Immature natural killer cell (primary cell): ENCODE results near the gene MORC4. TPM values are rescaled to one million over a fixed set of nuclear protein-coding genes. Genes with fewer than 3 reads are reported as not detected.
A peak's percentile ranks its signal among the peaks of the same experiment; 100 is the strongest.

ENCODE experiments used
- DNase-seq, 3 donors: peaks; one replicate each; pipeline ENCODE4 v3.0.0; 2022; ENCODE audit warnings: mixed read lengths in 1 of 3
- H3K27ac Mint-ChIP-seq, 6 donors: one replicate each; pipeline ENCODE4 v1.8.0; 2020; ENCODE audit warnings: mixed read lengths in 6 of 6, mild to moderate bottlenecking in 5 of 6, inconsistent platforms in 4 of 6, moderate library complexity in 3 of 6
- H3K27me3 Mint-ChIP-seq, 3 donors: one replicate each; pipeline ENCODE4 v1.8.0; 2020 to 2021; ENCODE audit warnings: low read depth in 3 of 3, mild to moderate bottlenecking in 3 of 3, mixed read lengths in 3 of 3, moderate library complexity in 3 of 3, inconsistent platforms in 1 of 3
- H3K36me3 Mint-ChIP-seq, 3 donors: one replicate each; pipeline ENCODE4 v1.8.0; 2020; ENCODE audit warnings: mixed read lengths in 3 of 3, inconsistent platforms in 2 of 3, mild to moderate bottlenecking in 2 of 3
- H3K4me1 Mint-ChIP-seq, 2 donors: one replicate each; pipeline ENCODE4 v1.8.0; 2020; ENCODE audit warnings: inconsistent platforms in 2 of 2, mild to moderate bottlenecking in 2 of 2, mixed read lengths in 2 of 2, moderate library complexity in 1 of 2
- H3K4me3 Mint-ChIP-seq, 5 donors: one replicate each; pipeline ENCODE4 v1.8.0; 2020; ENCODE audit warnings: mild to moderate bottlenecking in 5 of 5, mixed read lengths in 5 of 5, inconsistent platforms in 3 of 5, moderate library complexity in 3 of 5
- H3K9me3 Mint-ChIP-seq, 6 donors: one replicate each; pipeline ENCODE4 v1.8.0; 2020; ENCODE audit warnings: mild to moderate bottlenecking in 6 of 6, mixed read lengths in 6 of 6, inconsistent platforms in 4 of 6, moderate library complexity in 3 of 6
- polyA plus RNA-seq, 3 donors: library from polyadenylated mRNA; unstranded; fragments of 300-500 nt; fragmentation: Illumina TruSeq; gene quantifications; one replicate each; pipeline ENCODE4 v1.2.3, GENCODE V29; 2021

Gene MORC4
- polyA plus RNA-seq, 3 donors from 2014 or later, result 2.3 to 2.9 (median 2.5) TPM

DNA sequence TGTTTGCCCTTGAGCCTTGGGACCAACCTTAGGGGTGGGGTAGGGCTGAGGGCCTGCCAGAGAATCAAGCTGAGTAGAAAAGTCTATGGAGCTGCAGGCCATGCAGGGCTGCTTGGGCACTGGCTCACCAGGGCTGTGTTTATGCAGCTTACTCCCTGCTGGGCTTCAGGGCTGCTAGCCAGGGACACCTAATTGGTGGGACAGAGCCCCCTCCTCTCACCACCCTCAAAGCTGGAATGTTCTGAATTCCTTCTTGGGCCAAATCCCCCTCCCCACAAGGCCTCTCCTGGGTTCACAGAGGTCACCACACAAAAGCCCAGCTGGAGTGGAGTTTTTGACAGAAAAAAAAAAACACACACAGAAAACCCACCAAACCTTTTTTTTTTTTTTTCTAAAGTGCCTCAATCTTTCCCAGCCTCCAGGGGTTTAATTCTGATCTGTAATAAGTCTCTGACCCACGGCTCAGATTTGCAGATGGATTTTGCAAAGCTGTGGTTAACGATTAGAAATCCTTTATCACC is 80.0 kb downstream of the MORC4 start, which contains the start of gene CLDN2:
Gene CLDN2 (plus strand): TSS at position 471 of the 521 bp plus-strand sequence. CDS start 7,827 bp downstream, outside the sequence.
- peaks cover 0 to 4% (median 0%) of the 10 kb centered on the region in 6 donors for H3K9me3 Mint-ChIP-seq
- no peak for DNase-seq
- H3K4me1 Mint-ChIP-seq, result peaks cover 6 to 8% of the 10 kb centered on the region in 2 donors
- H3K27ac Mint-ChIP-seq, result no peak within 1 kb of the TSS
- H3K4me3 Mint-ChIP-seq, result no peak within 1 kb of the TSS
- peaks cover 0 to 9% (median 4%) of the 10 kb centered on the region in 3 donors for H3K27me3 Mint-ChIP-seq
- H3K36me3 Mint-ChIP-seq, result no peaks in the 10 kb centered on the region

DNA sequence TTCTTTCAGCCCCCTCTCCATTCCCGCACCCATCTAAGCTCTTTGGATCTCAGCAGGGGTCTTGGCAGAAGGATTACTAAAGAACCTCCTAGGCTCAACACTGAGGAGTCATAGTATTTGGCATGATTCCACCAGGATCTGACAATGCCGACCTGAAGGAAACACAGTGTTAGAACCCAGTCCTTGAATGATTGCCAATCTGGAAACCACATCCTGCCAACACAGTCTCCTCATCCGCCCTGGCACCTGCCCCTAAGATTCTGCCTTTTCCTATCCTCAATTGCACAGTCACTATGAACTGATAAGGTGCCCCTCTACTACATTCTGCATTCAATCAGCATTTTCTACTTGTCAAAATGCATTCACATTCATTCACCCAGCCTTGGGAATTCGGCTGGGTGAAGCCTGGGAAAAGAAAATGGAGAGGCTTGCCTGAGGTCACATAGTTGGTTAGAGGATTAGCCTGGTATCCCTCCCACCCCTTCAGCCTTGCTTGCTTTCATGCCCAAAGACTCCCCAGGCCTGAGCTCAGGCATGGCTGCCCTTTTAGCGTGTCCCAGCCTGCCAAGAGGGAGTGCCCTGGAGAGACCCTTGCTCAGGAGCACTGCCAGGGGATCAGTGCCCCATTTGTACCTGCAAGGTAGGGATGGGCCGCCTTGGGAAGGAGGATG is 82.0 kb downstream of the MORC4 start:
- H3K36me3 Mint-ChIP-seq, result no peaks in the 10 kb centered on the region
- no peak overlapping the region for H3K4me3 Mint-ChIP-seq
- no peak for DNase-seq
- peaks cover 6 to 8% of the 10 kb centered on the region in 2 donors for H3K4me1 Mint-ChIP-seq
- H3K9me3 Mint-ChIP-seq, result peaks cover 0 to 4% (median 0%) of the 10 kb centered on the region in 6 donors
- no peak overlapping the region for H3K27ac Mint-ChIP-seq
- H3K27me3 Mint-ChIP-seq, result peaks cover 0 to 13% (median 4%) of the 10 kb centered on the region in 3 donors

DNA sequence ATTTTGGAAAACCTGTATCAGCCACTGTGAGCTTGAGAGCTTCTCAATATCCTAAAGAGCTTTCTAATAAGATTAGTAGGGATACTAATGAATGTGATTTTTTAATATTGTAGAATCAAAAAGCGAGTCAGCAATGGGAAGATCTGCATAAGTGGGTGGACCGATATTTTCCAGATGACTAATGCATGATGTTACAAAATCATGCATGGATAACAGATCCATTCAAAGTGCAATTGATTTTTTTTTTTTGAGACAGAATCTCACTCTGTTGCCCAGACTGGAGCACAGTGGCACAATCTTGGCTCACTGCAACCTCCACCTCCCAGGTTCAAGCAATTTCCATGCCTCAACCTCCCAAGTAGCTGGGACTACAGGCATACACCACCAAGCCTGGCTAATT is 87.1 kb downstream of the MORC4 start:
- no peak for DNase-seq
- no peak overlapping the region for H3K4me3 Mint-ChIP-seq
- peaks cover 2 to 22% (median 6%) of the 10 kb centered on the region in 3 donors for H3K27me3 Mint-ChIP-seq
- H3K27ac Mint-ChIP-seq, result no peak overlapping the region
- H3K4me1 Mint-ChIP-seq, result peaks cover 3 to 5% of the 10 kb centered on the region in 2 donors
- peaks cover 0 to 4% (median 0%) of the 10 kb centered on the region in 6 donors for H3K9me3 Mint-ChIP-seq
- no peaks in the 10 kb centered on the region for H3K36me3 Mint-ChIP-seq

DNA sequence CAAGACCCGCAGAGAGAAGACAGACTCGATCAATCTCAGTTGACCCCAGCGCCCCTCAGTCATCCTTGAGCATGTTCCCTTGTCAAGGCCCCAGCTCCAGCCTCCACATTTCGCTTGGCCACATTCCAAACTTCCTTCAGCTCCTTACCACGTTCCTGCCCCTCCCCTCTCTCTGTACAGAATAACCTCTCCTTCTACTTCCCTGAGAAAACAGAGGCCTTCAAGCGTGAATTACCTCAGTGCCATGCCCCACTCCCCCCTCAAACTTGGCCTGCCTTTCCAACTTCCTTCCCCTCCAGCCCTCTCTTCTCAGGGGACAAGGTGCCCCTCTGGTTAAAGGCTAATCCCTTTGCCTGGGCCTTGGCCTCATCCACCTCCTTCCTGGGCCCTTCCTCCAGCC is 93.7 kb downstream of the MORC4 start:
- DNase-seq, result no peak
- Mint-ChIP-seq H3K4me3 (no peak overlapping the region), H3K27ac (no peak overlapping the region), H3K36me3 (no peaks in the 10 kb centered on the region), H3K9me3 (no peaks in the 10 kb centered on the region), H3K27me3 (peaks cover 0 to 7% (median 2%) of the 10 kb centered on the region in 3 donors), H3K4me1 (no peaks in the 10 kb centered on the region)

DNA sequence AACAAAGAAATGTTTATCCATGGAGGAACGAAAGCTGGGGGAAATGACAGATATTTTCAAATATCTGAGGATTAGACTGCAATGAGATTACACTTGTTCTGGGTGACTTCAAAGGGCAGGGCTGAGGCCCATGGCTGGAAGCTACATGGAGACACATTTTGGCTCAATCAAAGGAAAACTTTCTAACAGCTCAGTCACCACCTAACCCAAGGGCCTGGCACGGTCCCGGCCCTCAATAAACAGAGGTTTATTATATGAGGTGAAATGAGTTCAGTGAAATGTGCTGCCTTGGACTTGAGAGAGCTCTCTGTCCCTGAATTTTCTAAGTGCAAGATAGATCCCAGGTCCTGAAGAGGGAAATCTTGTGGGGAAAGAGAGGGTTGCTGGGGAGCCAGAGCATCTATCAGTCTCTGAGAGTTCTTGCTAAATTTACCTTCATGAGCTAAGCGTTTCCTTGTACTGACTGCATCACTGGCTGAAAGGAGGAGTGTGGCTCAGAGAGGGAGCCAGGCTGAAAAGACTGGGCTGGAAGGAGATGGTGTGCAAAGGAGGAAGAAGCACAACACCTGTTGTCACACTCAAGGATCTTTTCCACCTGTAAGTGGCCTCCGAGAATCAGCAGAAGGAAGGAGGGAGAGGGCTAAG is 94.8 kb downstream of the MORC4 start:
- Mint-ChIP-seq H3K27ac (no peak overlapping the region), H3K36me3 (no peaks in the 10 kb centered on the region), H3K27me3 (peaks cover 0 to 6% (median 3%) of the 10 kb centered on the region in 3 donors), H3K9me3 (no peaks in the 10 kb centered on the region), H3K4me1 (no peaks in the 10 kb centered on the region), H3K4me3 (no peak overlapping the region)
- DNase-seq, result no peak

DNA sequence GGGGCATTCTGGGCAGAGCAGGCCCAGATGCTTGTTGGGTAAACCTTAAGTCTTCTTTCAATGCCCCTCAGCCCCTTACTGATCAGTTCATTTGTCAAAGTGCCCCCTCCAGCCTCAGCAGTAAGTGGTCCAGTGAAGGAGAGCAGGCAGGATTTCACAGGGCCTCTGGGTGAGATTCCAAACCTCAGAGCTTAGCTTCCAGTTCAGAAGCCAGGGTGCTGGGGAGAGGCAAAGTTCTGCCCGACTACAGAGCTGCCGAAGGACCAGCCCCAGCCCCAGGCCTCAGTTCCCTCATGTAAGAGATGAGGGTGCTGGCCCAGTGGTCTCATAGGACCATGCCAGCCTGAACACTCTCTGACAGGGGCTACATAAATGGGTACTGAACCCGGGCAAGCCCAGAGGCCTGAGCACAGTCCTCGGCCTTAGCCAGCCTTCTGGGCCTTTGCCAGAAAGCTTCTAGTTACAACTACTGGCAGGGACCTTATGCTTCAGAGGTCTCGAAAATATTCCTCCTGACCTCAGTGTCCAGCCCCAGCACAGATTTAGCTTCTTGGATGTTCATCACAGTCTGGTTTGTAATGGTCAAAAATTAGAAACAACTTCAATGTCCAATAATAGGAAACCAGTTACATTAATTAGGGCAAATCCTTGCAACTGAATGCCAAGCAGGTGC is 96.0 kb downstream of the MORC4 start:
- Mint-ChIP-seq H3K27ac (no peak overlapping the region), H3K27me3 (peaks cover 0 to 5% (median 3%) of the 10 kb centered on the region in 3 donors), H3K4me3 (no peak overlapping the region), H3K4me1 (no peaks in the 10 kb centered on the region), H3K36me3 (no peaks in the 10 kb centered on the region), H3K9me3 (no peaks in the 10 kb centered on the region)
- DNase-seq, result no peak

DNA sequence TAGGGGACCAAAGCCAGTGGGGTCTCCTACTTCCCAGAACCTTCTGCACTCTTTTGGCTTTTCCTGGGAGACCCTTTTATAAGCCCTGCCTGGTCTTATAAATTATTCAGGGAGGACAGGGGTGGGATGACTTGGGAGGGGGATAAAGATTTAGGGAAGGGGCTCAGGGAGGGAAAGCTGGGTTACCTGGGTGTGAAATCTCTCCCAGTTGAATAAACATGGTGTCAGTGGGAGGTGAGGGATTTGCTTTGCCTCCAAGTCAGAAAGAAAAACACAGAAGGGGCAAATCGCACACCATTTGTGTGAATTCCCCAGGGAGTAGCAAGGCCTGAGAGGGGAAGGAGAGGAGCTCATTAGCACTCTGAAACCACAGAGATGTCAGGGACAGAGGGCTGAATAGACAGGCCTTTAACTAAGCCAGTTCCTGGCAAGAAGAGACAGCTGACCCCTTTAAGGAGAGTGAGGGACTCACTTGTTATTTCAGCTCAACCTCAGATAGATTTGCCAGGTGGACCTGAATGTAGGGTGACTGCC is 96.7 kb downstream of the MORC4 start, which contains the start of gene RIPPLY1:
Gene RIPPLY1 (minus strand): TSS at position 51 of the 534 bp plus-strand sequence. CDS start 54 bp downstream, outside the sequence.
- no peaks in the 10 kb centered on the region for H3K4me1 Mint-ChIP-seq
- no peaks in the 10 kb centered on the region for H3K36me3 Mint-ChIP-seq
- H3K4me3 Mint-ChIP-seq, result no peak within 1 kb of the TSS
- no peak for DNase-seq
- H3K27me3 Mint-ChIP-seq, result peaks cover 0 to 2% (median 1%) of the 10 kb centered on the region in 3 donors
- H3K9me3 Mint-ChIP-seq, result no peaks in the 10 kb centered on the region
- no peak within 1 kb of the TSS for H3K27ac Mint-ChIP-seq

DNA sequence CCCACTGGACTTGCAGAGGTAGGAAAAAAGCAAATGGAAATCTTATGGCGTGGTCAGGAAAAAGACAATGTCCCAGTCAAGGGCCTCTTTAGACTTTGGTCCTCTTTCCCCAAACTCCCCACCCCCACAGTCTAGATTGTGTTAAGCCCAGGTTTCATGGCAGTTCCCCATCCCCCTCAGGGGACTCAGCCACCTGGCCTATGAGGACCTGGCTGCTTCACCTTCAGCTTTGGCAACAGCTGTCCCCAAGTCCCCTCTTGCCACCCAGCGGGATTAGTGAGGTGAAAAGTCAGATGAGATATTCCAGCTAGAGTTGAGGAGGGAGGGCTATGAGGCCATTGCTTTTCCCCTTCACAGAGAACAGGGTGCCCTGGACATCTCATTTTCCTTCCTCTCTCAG is 97.3 kb downstream of the MORC4 start:
- no peak overlapping the region for H3K4me3 Mint-ChIP-seq
- H3K27ac Mint-ChIP-seq, result no peak overlapping the region
- H3K4me1 Mint-ChIP-seq, result no peaks in the 10 kb centered on the region
- H3K36me3 Mint-ChIP-seq, result no peaks in the 10 kb centered on the region
- H3K27me3 Mint-ChIP-seq, result peaks cover 0 to 2% (median 1%) of the 10 kb centered on the region in 3 donors
- no peak for DNase-seq
- no peaks in the 10 kb centered on the region for H3K9me3 Mint-ChIP-seq

DNA sequence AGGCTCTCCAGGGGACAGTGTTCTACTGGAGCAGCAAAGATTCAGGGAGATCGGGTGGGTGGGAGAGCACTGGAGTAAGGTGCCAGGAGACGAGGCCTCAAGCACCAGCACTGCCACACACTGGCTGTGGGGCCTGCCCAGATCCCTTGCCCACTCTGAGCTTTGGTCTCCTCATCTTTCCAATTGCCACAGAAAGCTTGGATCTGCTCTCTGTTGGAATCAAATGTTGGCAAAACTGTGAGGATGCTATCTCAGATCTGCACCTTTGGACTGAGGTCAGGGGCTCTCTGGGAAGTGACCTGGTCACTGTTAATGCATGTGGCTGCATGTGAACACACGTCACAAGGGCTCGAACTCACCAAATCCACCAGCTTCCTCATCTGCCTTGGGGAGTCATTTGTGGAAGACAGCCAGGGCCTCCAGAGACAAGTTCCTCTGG is 98.2 kb downstream of the MORC4 start:
- no peaks in the 10 kb centered on the region for H3K36me3 Mint-ChIP-seq
- H3K4me3 Mint-ChIP-seq, result no peak overlapping the region
- H3K27ac Mint-ChIP-seq, result no peak overlapping the region
- no peaks in the 10 kb centered on the region for H3K4me1 Mint-ChIP-seq
- DNase-seq, result no peak
- peaks cover 0 to 2% (median 1%) of the 10 kb centered on the region in 3 donors for H3K27me3 Mint-ChIP-seq
- H3K9me3 Mint-ChIP-seq, result no peaks in the 10 kb centered on the region

DNA sequence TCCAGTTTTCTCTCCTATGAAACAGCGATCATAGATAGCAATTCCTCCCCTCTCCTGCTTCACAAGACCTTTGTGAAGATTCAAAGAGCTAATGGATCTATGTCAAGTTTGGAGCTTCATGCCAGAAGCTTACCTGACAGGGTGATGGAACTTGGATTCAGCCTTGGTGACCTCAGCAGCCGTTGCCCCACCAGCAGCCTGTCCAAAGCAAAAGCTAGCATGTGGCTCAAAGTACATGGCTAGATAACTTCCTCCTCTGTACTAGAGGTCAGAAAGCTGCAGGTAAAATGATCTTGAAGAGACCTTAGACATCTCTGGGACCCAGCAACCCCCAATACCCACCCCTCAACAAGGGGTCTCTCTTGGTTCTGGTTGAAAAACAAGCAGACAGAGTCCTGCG is 98.7 kb downstream of the MORC4 start:
- Mint-ChIP-seq H3K4me3 (no peak overlapping the region), H3K27ac (no peak overlapping the region), H3K36me3 (no peaks in the 10 kb centered on the region), H3K4me1 (no peaks in the 10 kb centered on the region), H3K27me3 (peaks cover 1 to 2% (median 2%) of the 10 kb centered on the region in 3 donors), H3K9me3 (no peaks in the 10 kb centered on the region)
- no peak for DNase-seq

DNA sequence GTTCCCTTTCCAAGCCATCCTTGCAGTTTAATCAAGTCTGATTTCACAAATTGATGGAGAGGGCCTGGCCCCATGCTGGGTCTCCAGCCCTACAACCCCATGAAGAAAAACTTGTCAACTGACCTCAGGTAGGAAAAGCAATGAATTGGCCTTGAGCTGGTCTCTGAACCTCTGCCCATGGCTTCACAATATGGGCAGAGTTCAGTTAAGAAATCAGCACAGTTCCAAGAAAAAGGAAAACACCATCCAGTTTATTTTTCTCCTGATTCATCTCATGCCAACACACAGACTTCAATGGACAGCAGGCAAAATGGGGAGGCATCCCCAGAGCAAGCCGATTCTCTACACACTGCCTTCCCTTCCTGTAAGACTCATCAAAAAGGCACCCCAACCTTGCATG is 100.2 kb downstream of the MORC4 start:
- no peaks in the 10 kb centered on the region for H3K36me3 Mint-ChIP-seq
- no peaks in the 10 kb centered on the region for H3K4me1 Mint-ChIP-seq
- peaks cover 0 to 2% (median 1%) of the 10 kb centered on the region in 3 donors for H3K27me3 Mint-ChIP-seq
- H3K9me3 Mint-ChIP-seq, result peaks cover 0 to 2% (median 0%) of the 10 kb centered on the region in 6 donors
- no peak overlapping the region for H3K27ac Mint-ChIP-seq
- H3K4me3 Mint-ChIP-seq, result no peak overlapping the region
- DNase-seq, result no peak

DNA sequence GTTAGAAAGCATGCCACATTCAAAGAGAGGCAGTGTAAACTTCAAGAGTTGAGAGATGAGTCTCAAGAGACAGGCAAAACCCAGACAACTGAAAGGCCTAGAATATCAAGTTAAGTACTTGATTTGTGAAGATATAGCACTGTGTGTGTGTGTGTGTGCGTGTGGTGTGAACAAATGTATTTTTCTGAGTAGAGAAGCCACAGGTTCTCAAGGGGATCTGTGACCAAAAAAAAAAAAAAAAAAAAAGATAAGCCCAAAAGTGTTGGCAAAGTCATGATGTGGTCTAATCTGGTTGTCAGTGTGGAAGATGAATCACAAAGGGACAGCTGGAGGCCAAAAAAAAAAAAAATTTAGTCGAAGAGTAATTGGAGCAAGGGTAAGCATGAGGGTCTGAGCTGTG is 100.7 kb downstream of the MORC4 start:
- no peak for DNase-seq
- peaks cover 0 to 2% (median 0%) of the 10 kb centered on the region in 6 donors for H3K9me3 Mint-ChIP-seq
- no peak overlapping the region for H3K27ac Mint-ChIP-seq
- H3K4me1 Mint-ChIP-seq, result no peaks in the 10 kb centered on the region
- peaks cover 0 to 5% (median 1%) of the 10 kb centered on the region in 3 donors for H3K27me3 Mint-ChIP-seq
- no peak overlapping the region for H3K4me3 Mint-ChIP-seq
- H3K36me3 Mint-ChIP-seq, result no peaks in the 10 kb centered on the region

DNA sequence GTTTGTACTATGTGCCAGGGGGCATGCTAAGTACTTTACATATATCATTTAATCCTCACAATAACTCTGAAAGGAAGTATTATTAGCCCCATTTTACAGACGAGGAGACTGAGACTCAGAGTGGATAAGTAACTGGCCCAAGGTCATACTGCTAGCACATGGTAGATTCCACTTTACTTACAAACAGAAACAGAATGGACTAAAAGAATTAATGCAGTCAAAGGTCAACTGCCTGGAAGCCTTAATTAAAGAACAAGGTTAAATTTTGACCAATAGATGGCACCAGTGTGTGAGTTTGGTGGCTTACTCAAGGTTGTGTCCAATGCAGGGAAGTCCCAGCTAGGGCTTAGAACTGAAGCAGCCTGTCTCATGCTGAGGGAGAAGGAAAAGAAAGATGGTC is 101.5 kb downstream of the MORC4 start:
- Mint-ChIP-seq H3K9me3 (peaks cover 0 to 2% (median 0%) of the 10 kb centered on the region in 6 donors), H3K36me3 (no peaks in the 10 kb centered on the region), H3K4me1 (no peaks in the 10 kb centered on the region), H3K4me3 (no peak overlapping the region), H3K27ac (no peak overlapping the region), H3K27me3 (peaks cover 1 to 5% (median 4%) of the 10 kb centered on the region in 3 donors)
- DNase-seq, result peak in 1 of 3 donors; percentile 14
